DOHH2 (cell line): ENCODE results near the gene ANKRD13A.

Experiments
- EZH2phosphoT487 ChIP-seq: fragments of 200-600 bp; sonication (generic); IDR thresholded peaks from 2 replicates; pipeline ENCODE4 v1.6.1; 2017; ENCODE audit warnings: borderline replicate concordance, mild to moderate bottlenecking, antibody characterized with exemption, low read length, moderate library complexity, mixed read lengths
- TF ChIP-seq, protein P1 (sequence below): fragments of 200-600 bp; sonication (generic); IDR thresholded peaks from one replicate; pipeline ENCODE4 v1.5.1; 2014; ENCODE audit warnings: antibody characterized with exemption, mild to moderate bottlenecking, low read depth, low read length; ENCODE audit not compliant: poor library complexity, severe bottlenecking

DNA sequence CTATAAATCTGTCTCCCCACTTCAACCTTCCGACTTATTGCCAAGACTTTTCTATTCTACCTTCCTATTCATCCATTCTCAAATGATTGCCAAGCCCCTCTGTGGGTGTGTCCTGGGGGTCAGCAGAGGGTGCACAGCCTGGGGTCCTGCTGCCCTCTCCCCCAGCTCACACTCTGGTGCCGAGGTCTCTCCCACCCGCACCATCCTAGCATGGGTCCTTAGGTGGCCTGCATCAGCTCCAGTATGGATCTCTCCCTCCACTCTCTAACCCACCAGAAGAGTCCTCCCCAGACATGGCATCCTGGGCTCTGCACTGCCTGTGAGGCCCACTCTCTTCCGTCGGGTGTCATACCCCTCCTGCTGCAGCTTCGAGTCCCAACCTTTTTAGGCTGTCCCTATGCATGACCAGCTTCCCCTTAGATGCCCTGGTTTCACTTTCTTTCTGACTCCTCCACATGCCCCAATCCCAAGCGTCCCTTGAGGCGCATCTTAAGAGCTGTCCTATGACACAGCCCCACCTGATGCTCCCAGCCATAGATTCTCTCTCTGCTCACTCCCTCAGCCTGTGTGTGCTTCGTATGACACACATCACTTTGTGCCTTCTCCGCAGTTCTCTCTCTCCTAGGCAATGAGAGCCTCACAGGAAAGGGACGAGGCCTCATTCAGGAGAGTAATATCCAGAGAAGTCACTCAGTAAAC lies 46.9 kb upstream of the ANKRD13A start:
- TF ChIP-seq, protein P1, sequence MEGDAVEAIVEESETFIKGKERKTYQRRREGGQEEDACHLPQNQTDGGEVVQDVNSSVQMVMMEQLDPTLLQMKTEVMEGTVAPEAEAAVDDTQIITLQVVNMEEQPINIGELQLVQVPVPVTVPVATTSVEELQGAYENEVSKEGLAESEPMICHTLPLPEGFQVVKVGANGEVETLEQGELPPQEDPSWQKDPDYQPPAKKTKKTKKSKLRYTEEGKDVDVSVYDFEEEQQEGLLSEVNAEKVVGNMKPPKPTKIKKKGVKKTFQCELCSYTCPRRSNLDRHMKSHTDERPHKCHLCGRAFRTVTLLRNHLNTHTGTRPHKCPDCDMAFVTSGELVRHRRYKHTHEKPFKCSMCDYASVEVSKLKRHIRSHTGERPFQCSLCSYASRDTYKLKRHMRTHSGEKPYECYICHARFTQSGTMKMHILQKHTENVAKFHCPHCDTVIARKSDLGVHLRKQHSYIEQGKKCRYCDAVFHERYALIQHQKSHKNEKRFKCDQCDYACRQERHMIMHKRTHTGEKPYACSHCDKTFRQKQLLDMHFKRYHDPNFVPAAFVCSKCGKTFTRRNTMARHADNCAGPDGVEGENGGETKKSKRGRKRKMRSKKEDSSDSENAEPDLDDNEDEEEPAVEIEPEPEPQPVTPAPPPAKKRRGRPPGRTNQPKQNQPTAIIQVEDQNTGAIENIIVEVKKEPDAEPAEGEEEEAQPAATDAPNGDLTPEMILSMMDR: no peak
- no peak for TF ChIP-seq EZH2phosphoT487
